Measurements from ENCODE around the gene SPRED3.
A peak's percentile ranks its signal among the peaks of the same experiment; 100 is the strongest.
"Not testable (repeated sequence)": the region's sequence is repeated elsewhere in the genome, so short reads cannot be mapped to it uniquely, and the experiment has no call there.

The SPRED3 gene

GRCh38 chr19:38360839-38361631 lies 27.5 kb upstream of the SPRED3 start:
- no peaks in the 10 kb centered on the region for H3K36me3 Mint-ChIP-seq (ENCODE audit: low read depth)
- no peak overlapping the region for H3K27ac Mint-ChIP-seq
- peak overlapping the region; percentile 85 to 86 (median 85) for H3K4me3 Mint-ChIP-seq
- peaks cover 76% of the 10 kb centered on the region for H3K27me3 Mint-ChIP-seq (ENCODE audit: low read depth)
- H3K4me1 Mint-ChIP-seq, result no peaks in the 10 kb centered on the region
- no peaks in the 10 kb centered on the region for H3K9me3 Mint-ChIP-seq
- TF ChIP-seq CTCF (IDR thresholded peaks at IDR 0.05; ENCODE audit: unreplicated experiment in 3 of 3), result no peak

GRCh38 chr19:38361633-38362075 lies 26.8 kb upstream of the SPRED3 start:
- Mint-ChIP-seq H3K4me3 (peak overlapping the region; percentile 85 to 86 (median 85)), H3K9me3 (no peaks in the 10 kb centered on the region), H3K4me1 (no peaks in the 10 kb centered on the region), H3K27ac (no peak overlapping the region), H3K36me3 (ENCODE audit: low read depth) (no peaks in the 10 kb centered on the region), H3K27me3 (ENCODE audit: low read depth) (peaks cover 70% of the 10 kb centered on the region)
- TF ChIP-seq CTCF (IDR thresholded peaks at IDR 0.05; ENCODE audit: unreplicated experiment in 3 of 3), result peak in 2 of 3 experiments; percentile 15 to 42

- peaks cover 66% of the 10 kb centered on the region for H3K27me3 Mint-ChIP-seq (ENCODE audit: low read depth)
- no peaks in the 10 kb centered on the region for H3K36me3 Mint-ChIP-seq (ENCODE audit: low read depth)
- no peaks in the 10 kb centered on the region for H3K4me1 Mint-ChIP-seq
- no peak for TF ChIP-seq CTCF (IDR thresholded peaks at IDR 0.05; ENCODE audit: unreplicated experiment in 3 of 3)
- H3K27ac Mint-ChIP-seq, result no peak overlapping the region
- H3K9me3 Mint-ChIP-seq, result no peaks in the 10 kb centered on the region
- H3K4me3 Mint-ChIP-seq, result peak overlapping the region; percentile 85 to 86 (median 85)
These were observed 26.2 kb upstream of the SPRED3 start for GRCh38 chr19:38362076-38362945.

- H3K9me3 Mint-ChIP-seq, result not testable (repeated sequence)
These were observed 25.4 kb upstream of the SPRED3 start for GRCh38 chr19:38362946-38363688.

GRCh38 chr19:38367041-38367440 lies 21.5 kb upstream of the SPRED3 start:
- Mint-ChIP-seq H3K4me3 (no peak overlapping the region), H3K9me3 (no peaks in the 10 kb centered on the region), H3K4me1 (no peaks in the 10 kb centered on the region), H3K27ac (no peak overlapping the region), H3K27me3 (ENCODE audit: low read depth) (peaks cover 24% of the 10 kb centered on the region), H3K36me3 (ENCODE audit: low read depth) (no peaks in the 10 kb centered on the region)
- TF ChIP-seq CTCF (IDR thresholded peaks at IDR 0.05; ENCODE audit: unreplicated experiment in 3 of 3), result no peak

More at GRCh38 chr19:38362946-38363688, 25.4 kb upstream of the SPRED3 start:
- H3K36me3 Mint-ChIP-seq (ENCODE audit: low read depth); H3K4me1 Mint-ChIP-seq; H3K27ac Mint-ChIP-seq: not testable (repeated sequence)
- H3K27me3 Mint-ChIP-seq (ENCODE audit: low read depth), result peaks cover 61% of the 10 kb centered on the region
- H3K4me3 Mint-ChIP-seq, result peak overlapping the region; percentile 66 to 86 (median 70)

- H3K4me3 Mint-ChIP-seq, result peak overlapping the region in 1 of 3 experiments; percentile 18
- H3K27me3 Mint-ChIP-seq (ENCODE audit: low read depth), result peaks cover 5% of the 10 kb centered on the region
- H3K9me3 Mint-ChIP-seq, result no peaks in the 10 kb centered on the region
- H3K36me3 Mint-ChIP-seq (ENCODE audit: low read depth), result no peaks in the 10 kb centered on the region
- H3K27ac Mint-ChIP-seq, result no peak overlapping the region
- H3K4me1 Mint-ChIP-seq, result peaks cover under 1% of the 10 kb centered on the region
- no peak for TF ChIP-seq CTCF (IDR thresholded peaks at IDR 0.05; ENCODE audit: unreplicated experiment in 3 of 3)
These were observed 18.9 kb upstream of the SPRED3 start for GRCh38 chr19:38369584-38369983.

All from nephron (organoid).